Glutamatergic neuron (in vitro differentiated cells): ENCODE measurements around the gene SLC12A6. TPM values are rescaled to one million over a fixed set of nuclear protein-coding genes. Genes with fewer than 3 reads are reported as not detected.

Experiments
- DNase-seq: peaks from one replicate; pipeline ENCODE4 v3.0.0; 2022
- H3K27ac Mint-ChIP-seq: one replicate; pipeline ENCODE4 v1.8.0; 2020; ENCODE audit warnings: mild to moderate bottlenecking, mixed read lengths, inconsistent platforms; ENCODE audit not compliant: unreplicated experiment
- H3K27me3 Mint-ChIP-seq: one replicate; pipeline ENCODE4 v1.8.0; 2020; ENCODE audit warnings: mild to moderate bottlenecking, moderate library complexity, mixed read lengths, inconsistent platforms; ENCODE audit not compliant: unreplicated experiment
- H3K36me3 Mint-ChIP-seq: one replicate; pipeline ENCODE4 v1.8.0; 2020; ENCODE audit warnings: mild to moderate bottlenecking, mixed read lengths, inconsistent platforms; ENCODE audit not compliant: unreplicated experiment
- H3K4me1 Mint-ChIP-seq: one replicate; pipeline ENCODE4 v1.8.0; 2020; ENCODE audit warnings: mild to moderate bottlenecking, low read depth, mixed read lengths, inconsistent platforms; ENCODE audit not compliant: unreplicated experiment
- H3K4me3 Mint-ChIP-seq: one replicate; pipeline ENCODE4 v1.8.0; 2020; ENCODE audit warnings: mild to moderate bottlenecking, mixed read lengths, inconsistent platforms; ENCODE audit not compliant: unreplicated experiment
- H3K9me3 Mint-ChIP-seq: one replicate; pipeline ENCODE4 v1.8.0; 2020; ENCODE audit warnings: mild to moderate bottlenecking, moderate library complexity, mixed read lengths, inconsistent platforms; ENCODE audit not compliant: unreplicated experiment
- CTCF ChIP-seq: fragments of 200-600 bp; sonication (generic); IDR thresholded peaks from one replicate; pipeline ENCODE4 v1.5.0; 2021; ENCODE audit not compliant: partially characterized antibody, unreplicated experiment
- total RNA-seq: library from RNA; stranded (reverse); fragmentation: NEBNext Ultra II Directional; extraction: Animal tissue kit (Norgen Biotek cat#: 25700); gene quantifications from one replicate; pipeline ENCODE4 v1.2.1, GENCODE V29; 2021; ENCODE audit not compliant: unreplicated experiment

SLC12A6 gene
- total RNA-seq, 1 donor from 2014 or later, result 43.3 TPM

- TF ChIP-seq CTCF, result no peak
- H3K27ac Mint-ChIP-seq, result no peak overlapping the region
Measured at GRCh38 chr15:34311563-34311962, 26.0 kb downstream of the SLC12A6 start.

GRCh38 chr15:34304613-34305012 is 33.0 kb downstream of the SLC12A6 start:
- no peaks in the 10 kb centered on the region for H3K4me1 Mint-ChIP-seq
- no peak overlapping the region for H3K4me3 Mint-ChIP-seq
- H3K36me3 Mint-ChIP-seq, result no peaks in the 10 kb centered on the region
- DNase-seq, result no peak
- H3K27ac Mint-ChIP-seq, result no peak overlapping the region
- H3K27me3 Mint-ChIP-seq, result no peaks in the 10 kb centered on the region
- no peak for TF ChIP-seq CTCF
- no peaks in the 10 kb centered on the region for H3K9me3 Mint-ChIP-seq

More at GRCh38 chr15:34311563-34311962, 26.0 kb downstream of the SLC12A6 start:
- Mint-ChIP-seq H3K36me3 (no peaks in the 10 kb centered on the region), H3K4me1 (peaks cover 3% of the 10 kb centered on the region), H3K27me3 (peaks cover 2% of the 10 kb centered on the region), H3K9me3 (peaks cover 1% of the 10 kb centered on the region), H3K4me3 (no peak overlapping the region)
- no peak for DNase-seq

- no peaks in the 10 kb centered on the region for H3K9me3 Mint-ChIP-seq
- no peak for DNase-seq
- H3K36me3 Mint-ChIP-seq, result no peaks in the 10 kb centered on the region
- H3K4me3 Mint-ChIP-seq, result no peak overlapping the region
- no peaks in the 10 kb centered on the region for H3K27me3 Mint-ChIP-seq
- H3K27ac Mint-ChIP-seq, result no peak overlapping the region
- no peak for TF ChIP-seq CTCF
- H3K4me1 Mint-ChIP-seq, result peaks cover 3% of the 10 kb centered on the region
Measured at GRCh38 chr15:34301058-34301457, 36.5 kb downstream of the SLC12A6 start.

- DNase-seq, result no peak
- Mint-ChIP-seq H3K27ac (no peak overlapping the region), H3K36me3 (peaks cover 1% of the 10 kb centered on the region), H3K9me3 (no peaks in the 10 kb centered on the region), H3K4me1 (peaks cover 3% of the 10 kb centered on the region), H3K27me3 (no peaks in the 10 kb centered on the region), H3K4me3 (no peak overlapping the region)
- TF ChIP-seq CTCF, result no peak
Measured at GRCh38 chr15:34297059-34297458, 40.5 kb downstream of the SLC12A6 start.

GRCh38 chr15:34292621-34293020 is 45.0 kb downstream of the SLC12A6 start:
- TF ChIP-seq CTCF, result no peak
- Mint-ChIP-seq H3K4me3 (no peak overlapping the region), H3K27me3 (peaks cover 5% of the 10 kb centered on the region), H3K27ac (no peak overlapping the region), H3K4me1 (peaks cover 3% of the 10 kb centered on the region), H3K9me3 (peaks cover 2% of the 10 kb centered on the region), H3K36me3 (peaks cover 21% of the 10 kb centered on the region)
- DNase-seq, result no peak
